Kidney capillary endothelial cell (primary cell): ENCODE data around the gene TSPAN31.
A peak's percentile ranks its signal among the peaks of the same experiment; 100 is the strongest.

Source experiments
- DNase-seq: peaks from one replicate; pipeline ENCODE4 v3.0.0-alpha.2; 2018; ENCODE audit warnings: low spot score

The TSPAN31 gene

DNA sequence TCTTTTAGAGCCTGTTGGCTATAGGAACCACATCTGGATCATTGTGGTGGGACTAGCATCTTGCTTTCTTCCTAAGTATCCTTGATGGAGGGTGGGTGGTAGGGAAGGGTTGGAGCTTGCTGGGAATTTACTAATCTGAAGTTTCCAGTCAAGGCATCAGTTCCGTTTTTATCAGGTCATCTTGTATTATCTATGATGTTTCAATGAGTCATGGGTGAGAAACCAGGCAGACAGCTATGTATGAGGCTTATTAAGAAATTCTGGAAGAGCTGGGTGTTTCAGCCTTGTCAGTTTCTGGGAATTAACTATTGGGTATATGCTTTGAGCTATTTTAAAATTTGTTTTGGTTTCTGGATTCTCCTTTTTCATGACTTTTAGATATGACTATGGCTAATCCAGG lies 49.1 kb downstream of the TSPAN31 start:
- peak; percentile 21 for DNase-seq

GRCh38 chr12:57795354-57795753 lies 50.5 kb downstream of the TSPAN31 start:
- no peak for DNase-seq

DNA sequence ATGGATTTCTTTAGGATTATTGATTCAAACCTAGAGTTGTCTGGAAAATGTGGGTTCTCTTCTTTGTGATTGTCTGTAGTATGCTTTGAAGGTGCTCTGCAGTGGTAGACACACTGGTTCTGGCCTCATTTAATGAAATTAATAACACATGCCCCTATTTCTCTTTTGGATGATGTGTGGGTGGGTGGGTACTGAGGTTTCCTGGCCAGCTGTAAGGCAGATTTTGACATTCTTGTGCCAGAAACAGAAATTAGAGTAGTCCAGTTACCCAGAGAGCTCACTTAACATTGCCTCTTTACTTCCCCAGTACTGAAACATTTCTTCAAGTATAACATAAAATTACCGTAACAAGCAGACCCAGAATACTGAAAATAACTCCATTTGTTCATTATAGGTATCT lies 52.2 kb downstream of the TSPAN31 start:
- DNase-seq, result no peak

DNA sequence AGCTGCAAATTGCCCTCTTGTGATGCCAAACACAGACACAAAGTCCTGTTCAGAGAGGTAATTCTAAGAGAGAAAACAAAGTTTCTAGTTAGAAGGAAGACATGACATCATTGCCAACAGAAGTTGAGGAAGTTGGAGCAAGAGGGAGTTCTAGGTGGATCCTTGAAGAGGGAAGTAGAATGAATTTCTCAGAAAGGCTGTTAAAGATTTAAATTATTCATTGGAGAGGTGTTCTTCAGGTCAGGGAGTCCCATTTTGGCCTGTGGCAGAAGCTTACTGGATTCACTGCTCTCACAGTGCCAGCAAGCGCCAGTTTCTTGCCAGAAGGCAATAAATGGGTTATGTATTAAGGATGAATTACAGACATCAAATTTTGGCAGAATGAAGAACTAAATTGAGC lies 53.1 kb downstream of the TSPAN31 start:
- no peak for DNase-seq
